HG02981 (cell line): ENCODE data around the gene PPP2R3A.
"Not testable (repeated sequence)": the region's sequence is repeated elsewhere in the genome, so short reads cannot be mapped to it uniquely, and the experiment has no call there.

Experiments used
- ATAC-seq: cut with Tn5 transposase; IDR thresholded peaks from one replicate; pipeline ENCODE4 v1.9.1; 2021; ENCODE audit warnings: mild to moderate bottlenecking, moderate library complexity; ENCODE audit not compliant: unreplicated experiment

The PPP2R3A gene

DNA sequence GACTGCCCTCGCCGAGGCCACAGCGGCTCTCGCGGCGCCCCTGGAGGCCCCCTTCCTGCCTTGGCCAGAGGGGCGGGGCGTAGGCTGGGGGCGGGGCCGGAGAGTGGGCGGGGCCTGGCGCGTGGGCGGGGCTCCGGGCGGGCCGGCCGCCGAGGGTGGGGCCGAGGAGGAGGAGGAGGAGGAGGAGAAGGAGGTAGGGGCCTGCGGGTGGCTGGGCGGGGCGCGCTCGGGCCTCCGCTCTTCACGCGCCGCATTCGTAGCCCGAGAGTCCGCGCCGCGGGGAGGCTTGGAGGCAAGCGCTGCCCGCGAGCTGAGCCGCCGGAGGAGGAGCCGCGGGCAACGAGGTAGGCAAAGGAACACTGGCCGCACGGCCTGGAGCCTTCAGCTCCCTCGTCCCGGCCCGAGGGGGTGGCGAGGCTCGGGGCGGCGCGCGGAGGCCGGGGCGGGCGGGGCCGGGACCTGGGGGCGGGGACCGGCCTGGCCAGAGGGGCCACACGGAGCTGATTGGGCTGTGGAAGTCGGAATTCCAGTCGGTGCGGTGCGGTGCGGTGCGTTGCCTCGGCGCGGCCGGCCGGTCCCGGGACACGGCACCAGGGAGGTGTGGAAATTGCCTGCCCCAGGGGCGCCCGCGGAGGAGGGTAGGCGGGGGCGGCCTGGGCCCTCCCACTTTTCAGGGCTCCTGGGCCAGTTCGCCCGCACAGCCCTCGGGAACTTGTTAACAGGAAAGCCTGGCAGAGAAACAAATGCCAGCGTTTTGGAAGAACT, at the start of gene PPP2R3A:
PPP2R3A (plus strand) TSS at position 223 of the 765 bp plus-strand sequence. CDS start 35,771 bp downstream, outside the sequence.
- ATAC-seq = peak; percentile 80

- ATAC-seq = no peak
These were observed 49.2 kb upstream of the PPP2R3A start for GRCh38 chr3:135916310-135916709.

DNA sequence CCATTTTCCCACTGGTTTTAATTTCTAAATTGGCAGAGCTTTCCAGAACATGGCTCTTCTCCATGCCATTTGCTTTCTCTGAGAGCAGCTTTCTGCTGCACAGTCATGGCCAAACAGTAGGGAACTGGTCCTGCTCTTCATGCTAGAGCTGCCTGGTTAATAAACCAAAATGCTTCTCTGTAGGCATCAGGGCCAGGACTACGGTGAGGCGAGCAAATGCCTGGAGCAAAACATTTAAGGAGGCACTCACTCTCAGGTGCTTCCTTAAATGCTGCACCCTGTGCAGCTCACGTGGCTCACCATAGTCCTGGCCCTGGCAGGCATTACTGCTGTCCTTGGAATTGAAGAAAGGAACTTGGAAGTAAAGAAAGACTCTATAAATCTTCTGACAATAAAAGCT, 48.5 kb upstream of the PPP2R3A start:
- ATAC-seq = no peak

DNA sequence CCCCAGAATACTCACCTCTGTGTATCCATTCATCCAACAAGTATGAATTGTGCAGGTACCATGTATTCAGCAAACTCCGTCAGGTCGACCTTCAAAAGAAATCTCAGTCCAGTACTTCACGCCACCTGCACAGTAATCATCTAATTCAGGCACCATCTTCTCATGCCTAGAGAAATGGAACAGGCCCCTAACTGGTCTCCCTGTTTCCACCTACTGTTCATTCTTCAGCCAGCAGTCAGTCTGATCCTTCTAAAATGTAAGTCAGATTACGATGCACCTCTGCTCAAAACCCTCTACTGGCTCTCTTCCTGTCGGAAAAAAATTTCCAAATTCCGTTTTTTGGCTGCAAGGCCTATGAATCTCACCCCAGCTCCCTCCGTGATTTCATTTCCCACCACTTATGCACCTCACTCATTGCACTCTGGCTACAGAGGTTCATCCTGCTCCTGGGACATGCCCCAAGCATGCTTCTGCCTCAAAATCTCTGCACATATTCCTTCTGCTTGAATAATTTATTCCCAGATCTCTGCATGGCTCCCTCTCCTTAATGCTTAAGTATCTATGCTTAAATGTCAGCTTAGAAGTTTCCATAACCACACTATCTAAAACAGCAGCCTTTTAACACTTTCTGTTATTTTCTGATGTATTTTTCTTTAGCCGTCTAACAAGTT, 47.5 kb upstream of the PPP2R3A start:
- ATAC-seq = no peak

GRCh38 chr3:135918600-135918999, 46.9 kb upstream of the PPP2R3A start:
- ATAC-seq = no peak

DNA sequence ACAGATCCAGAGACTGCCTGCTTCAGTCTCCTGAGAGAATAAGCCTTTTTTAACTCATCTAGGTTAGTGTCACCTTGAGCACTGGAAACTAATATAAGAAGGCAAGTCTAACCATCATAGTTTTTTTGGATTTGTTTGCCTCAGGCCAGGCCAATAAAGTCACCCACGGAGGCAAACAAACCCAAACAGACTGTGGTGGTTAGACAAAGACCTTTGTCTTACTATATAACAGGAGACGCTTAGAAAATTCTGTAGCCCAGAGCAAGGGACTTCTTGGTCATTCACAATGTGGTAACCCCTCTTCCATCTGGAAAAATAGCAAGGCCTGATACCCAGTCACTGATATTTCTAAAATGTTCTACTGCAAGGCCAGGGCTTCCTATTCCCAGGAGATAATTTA, 45.3 kb upstream of the PPP2R3A start:
- no peak for ATAC-seq

DNA sequence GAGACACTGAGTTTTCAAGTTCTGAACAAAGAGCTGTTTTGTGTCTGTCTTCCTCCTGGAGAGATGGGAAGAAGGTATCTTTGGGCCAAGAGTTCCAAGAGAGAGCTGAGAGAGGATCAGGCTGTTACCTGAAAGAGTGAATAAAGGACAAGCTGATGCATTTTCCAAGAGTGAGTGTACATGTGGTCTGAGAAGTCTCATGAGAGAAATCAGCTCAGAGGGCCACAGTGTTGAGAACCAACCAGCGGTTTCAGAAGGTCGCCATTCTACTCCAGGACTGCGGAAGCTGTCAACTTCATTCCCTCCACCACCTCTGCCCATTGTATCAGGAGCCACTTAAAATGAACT, 42.7 kb upstream of the PPP2R3A start:
- no peak for ATAC-seq

- no peak for ATAC-seq
These were observed 41.0 kb upstream of the PPP2R3A start for GRCh38 chr3:135924506-135924905.

GRCh38 chr3:135926664-135927063, 38.9 kb upstream of the PPP2R3A start:
- ATAC-seq = no peak

DNA sequence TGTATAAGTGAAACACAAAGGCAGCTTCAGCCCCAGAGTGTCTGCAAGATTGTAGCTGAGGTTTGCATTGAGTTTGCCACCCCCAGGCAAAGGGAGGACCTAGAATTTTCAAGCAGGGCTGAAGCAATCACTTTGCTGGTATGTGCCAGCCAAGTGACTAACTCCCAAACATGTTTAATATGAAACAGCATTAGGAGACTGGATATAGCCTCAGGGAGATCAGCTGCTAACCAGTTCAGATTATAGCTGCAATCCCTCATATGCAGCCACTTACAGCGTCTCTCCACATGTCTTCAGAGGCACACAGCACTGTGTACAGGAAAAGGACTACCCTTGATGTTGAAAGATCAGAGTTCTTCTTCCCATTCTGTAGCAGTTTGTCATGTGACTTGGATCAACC, 38.4 kb upstream of the PPP2R3A start:
- ATAC-seq = no peak

DNA sequence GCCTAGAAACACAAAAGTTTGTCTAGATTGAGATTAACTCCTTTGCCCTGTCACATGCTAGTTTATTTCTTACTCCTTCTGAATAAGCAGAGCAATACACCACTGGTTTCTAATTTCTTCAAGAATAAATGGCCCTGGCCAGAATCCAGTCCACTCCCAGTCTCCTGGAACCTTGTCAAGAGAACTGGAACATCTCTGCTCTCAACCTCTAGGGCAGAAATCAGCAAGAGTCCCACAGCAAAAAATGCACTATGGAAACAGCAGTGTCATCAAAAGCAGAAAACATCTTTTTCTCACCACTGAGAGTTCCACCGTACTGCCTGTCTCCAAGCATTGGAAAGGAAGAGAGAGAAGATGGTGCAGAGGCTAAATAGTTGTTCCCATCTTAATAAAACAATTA, 35.9 kb upstream of the PPP2R3A start:
- no peak for ATAC-seq

DNA sequence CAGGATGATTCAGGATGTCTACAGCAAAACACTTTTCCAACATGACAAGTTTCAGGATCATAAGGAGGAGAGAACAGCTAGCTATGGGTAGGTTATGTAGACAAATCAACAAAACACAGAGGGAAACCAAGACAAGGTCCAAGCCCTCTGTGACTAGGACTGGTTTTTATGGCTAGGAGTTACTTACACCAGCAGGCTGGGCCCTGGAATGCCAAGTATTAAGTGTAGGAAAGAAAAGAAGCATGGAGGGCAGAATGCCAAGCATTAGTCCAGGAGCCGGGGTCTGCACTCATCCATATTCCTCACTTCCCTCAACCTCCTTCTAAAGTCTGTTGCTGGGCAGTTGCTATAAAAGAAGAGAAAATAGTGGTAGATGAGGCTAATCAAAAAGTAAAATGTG, 35.3 kb upstream of the PPP2R3A start:
- ATAC-seq = no peak

DNA sequence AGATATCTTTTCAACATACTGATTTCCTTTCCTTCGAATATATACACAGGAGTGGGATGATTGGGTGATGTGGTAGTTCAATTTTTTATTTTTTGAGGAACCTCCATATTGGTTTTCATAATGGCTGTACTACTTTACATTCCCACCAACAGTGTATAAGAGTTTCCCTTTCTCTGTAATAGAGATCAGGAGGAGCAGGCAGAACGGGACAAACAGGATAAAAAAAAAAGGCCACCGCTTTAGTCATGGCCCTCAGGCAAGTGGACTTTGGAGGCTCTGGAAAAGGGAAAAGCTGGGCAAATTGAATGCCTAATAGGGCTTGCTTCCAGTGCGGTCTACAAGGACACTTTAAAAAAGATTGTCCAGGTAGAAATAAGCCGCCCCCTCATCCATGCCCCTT, 30.4 kb upstream of the PPP2R3A start:
- ATAC-seq = not testable (repeated sequence)

- not testable (repeated sequence) for ATAC-seq
These were observed 27.8 kb upstream of the PPP2R3A start for GRCh38 chr3:135937766-135938165.

DNA sequence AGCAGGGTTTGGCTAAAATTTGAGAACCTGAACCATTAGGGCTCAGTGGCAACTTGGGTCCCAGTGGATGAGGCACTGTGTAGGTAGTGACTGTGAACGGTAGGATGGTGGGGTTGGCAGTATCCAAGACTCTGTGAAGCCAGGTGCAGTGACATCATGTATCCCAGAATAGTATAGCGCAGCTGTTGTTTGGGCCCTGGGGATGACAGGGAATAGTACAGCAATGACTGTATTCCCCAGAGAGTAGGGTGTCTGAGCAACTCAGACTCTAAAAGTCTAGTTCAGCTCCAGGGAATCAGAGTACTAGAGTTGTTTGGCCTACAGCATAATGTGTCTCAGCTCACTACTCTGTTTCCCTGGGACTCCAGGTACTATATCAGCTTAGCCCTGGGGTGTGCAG, 20.7 kb upstream of the PPP2R3A start:
- no peak for ATAC-seq

DNA sequence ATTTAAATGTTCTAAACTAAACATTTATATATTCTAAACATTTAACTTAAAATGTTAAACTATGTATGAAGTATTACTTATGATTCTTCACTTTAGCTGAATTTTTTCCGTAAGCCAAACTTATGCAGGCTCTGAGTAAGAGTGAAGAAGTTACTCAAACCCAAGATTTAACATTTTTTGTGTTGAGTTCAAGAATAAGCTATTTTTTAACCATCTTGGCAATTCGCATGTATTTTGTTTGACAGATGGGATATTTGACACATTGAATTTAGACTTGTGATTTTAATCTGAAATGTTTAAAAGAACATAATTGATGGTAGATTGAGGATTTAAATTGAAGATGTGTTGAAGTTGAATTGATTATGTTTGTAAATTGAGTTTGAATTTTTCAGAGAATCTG, 14.6 kb upstream of the PPP2R3A start:
- no peak for ATAC-seq

DNA sequence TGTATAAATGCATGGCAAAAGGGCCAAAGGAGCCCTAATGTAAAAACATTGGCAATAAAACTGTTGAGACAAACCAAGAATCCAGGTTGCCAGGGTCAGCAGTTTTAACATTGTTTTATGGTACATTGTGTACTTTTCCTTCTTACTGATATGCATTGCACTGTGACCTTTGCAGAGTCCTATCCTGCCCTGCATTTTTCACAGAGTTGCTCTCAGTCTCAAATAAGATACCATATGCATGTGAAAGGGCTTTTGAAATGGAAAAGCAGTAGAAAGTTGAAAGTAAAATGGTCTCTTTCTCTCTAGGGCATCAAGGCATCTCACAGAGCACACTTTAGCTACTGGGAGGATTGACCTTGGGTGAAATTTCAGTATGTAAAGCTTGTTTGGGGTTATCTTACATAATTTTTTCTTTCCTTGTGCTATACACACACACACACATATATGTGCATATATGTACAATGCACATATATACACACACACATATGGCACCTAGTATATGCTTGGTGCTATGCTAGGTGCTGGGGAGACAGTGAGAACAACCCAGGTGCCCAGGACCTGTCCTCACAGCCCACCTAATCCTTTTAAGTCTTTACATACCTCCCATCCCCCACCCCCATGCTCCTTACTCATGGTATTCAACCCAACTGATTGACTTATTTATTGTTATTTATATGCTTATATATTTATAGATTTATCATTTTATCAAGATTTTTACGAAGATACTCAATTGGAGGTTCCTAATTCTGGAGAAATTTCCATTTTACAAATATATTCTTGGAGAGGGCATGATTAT, 1.2 kb upstream of the PPP2R3A start:
- no peak for ATAC-seq

DNA sequence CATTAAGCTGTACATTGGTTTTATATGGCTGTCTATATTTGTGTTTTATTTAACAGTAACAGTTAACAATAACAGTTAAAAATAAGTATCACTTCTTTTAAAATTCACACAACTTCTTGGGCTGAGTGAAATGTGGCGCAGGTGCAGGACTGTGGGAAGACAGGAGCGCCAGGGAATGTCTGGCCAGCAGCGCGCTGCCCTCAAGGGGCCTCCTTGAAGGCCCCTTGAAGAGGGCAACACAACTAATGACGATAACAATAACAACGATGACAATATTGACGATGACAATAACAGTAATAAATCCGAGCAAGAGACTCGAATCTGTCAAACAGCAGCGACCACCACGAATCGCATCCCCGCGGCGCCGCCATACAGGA, 411 bp upstream of the PPP2R3A start:
- no peak for ATAC-seq

DNA sequence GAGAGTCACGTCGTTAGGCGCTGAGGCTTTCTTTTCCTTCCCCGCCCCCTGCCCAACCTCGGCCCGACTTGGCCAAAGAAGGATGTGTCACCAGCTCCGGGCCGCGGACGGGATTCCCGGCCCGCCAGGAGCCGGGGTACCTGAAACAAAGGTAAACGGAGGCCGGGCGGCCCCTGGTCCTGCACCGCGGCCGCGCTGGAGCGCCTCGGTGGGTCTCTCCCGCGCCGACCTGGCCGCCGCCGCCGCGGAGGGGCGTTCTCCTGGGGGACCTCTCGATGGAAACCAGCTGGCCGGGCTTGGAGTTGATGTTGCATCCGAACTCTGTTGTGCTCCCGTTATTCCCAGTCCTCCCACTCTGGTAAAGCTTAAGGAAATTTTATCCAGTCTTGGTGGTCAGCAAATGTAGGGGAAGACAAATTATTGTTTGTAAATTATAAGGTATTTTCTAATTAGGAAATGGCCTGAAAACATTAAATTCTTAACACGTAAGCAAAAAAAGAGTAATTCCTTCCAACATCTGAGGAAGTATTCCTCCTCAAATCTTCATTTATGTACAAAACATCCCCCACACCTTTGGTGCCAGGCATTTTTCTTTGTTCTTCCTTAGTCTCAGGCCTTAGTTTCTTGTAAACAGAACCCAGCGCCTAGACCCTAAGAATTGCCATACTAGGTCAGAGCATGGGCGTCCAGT, 888 bp downstream of the PPP2R3A start:
- ATAC-seq = peak; percentile 10

GRCh38 chr3:135966962-135967274, 1.4 kb downstream of the PPP2R3A start:
- no peak for ATAC-seq

DNA sequence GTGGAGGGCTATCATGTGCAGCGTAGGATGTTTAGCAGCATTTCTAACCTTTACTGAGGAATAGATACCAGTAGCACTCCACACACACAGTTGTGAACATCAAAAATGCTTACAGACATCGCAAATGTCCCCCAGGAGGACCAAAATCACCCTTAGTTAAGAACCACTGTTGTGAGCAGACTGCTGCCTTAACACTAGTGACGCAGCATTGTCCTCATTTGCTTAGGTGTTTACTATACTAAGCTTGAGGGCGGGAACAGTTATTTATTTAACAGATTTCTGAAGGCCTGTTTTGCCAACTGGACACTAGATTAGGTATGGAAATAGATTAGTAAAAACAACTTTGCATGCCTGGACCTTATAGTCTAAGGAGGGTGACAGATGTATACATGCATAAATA, 2.3 kb downstream of the PPP2R3A start:
- no peak for ATAC-seq
